Mononuclear cell (primary cell): ENCODE results near the gene SPINK2. TPM values are rescaled to one million over a fixed set of nuclear protein-coding genes. Genes with fewer than 3 reads are reported as not detected.

Experiments used
- H3K27me3 ChIP-seq: 2 replicates; pipeline ENCODE4 v1.6.0; 2011; ENCODE audit warnings: low read length, control low read depth; ENCODE audit not compliant: insufficient read depth
- H3K4me1 ChIP-seq: 2 replicates; pipeline ENCODE4 v1.5.1; 2011; ENCODE audit warnings: mild to moderate bottlenecking, low read length, control low read depth; ENCODE audit not compliant: insufficient read depth
- H3K4me3 ChIP-seq: 2 replicates; pipeline ENCODE4 v1.5.1; 2011; ENCODE audit warnings: mild to moderate bottlenecking, low read length, moderate library complexity
- H3K9me3 ChIP-seq: 2 replicates; pipeline ENCODE4 v1.5.1; 2011; ENCODE audit warnings: low read depth, mild to moderate bottlenecking, control low read depth, low read length
- total RNA-seq: library from RNA; depleted of rRNA; stranded (reverse); fragments of >200 nt; gene quantifications from one replicate; pipeline ENCODE4 v1.2.3, GENCODE V29; 2012

SPINK2 gene
- total RNA-seq, 1 donor = 2.1 TPM

- Histone ChIP-seq H3K27me3 (peaks cover 14% of the 10 kb centered on the region), H3K4me1 (peaks cover 9% of the 10 kb centered on the region), H3K4me3 (no peak overlapping the region), H3K9me3 (no peaks in the 10 kb centered on the region)
Observed at GRCh38 chr4:56823933-56824600, 2.6 kb upstream of the SPINK2 start.

- H3K27me3 ChIP-seq = peaks cover 14% of the 10 kb centered on the region
- no peaks in the 10 kb centered on the region for H3K9me3 ChIP-seq
- H3K4me1 ChIP-seq = peaks cover 24% of the 10 kb centered on the region
- no peak overlapping the region for H3K4me3 ChIP-seq
Observed at GRCh38 chr4:56818797-56819196, 2.7 kb downstream of the SPINK2 start.

- Histone ChIP-seq H3K4me3 (no peak overlapping the region), H3K4me1 (peaks cover 24% of the 10 kb centered on the region), H3K27me3 (peaks cover 14% of the 10 kb centered on the region), H3K9me3 (no peaks in the 10 kb centered on the region)
Observed at GRCh38 chr4:56817840-56818491, 3.5 kb downstream of the SPINK2 start.

- H3K4me3 ChIP-seq = no peak overlapping the region
- no peaks in the 10 kb centered on the region for H3K9me3 ChIP-seq
Observed at GRCh38 chr4:56806666-56807065, 14.8 kb downstream of the SPINK2 start.

GRCh38 chr4:56804551-56804950 is 16.9 kb downstream of the SPINK2 start:
- Histone ChIP-seq H3K9me3 (no peaks in the 10 kb centered on the region), H3K27me3 (no peaks in the 10 kb centered on the region), H3K4me1 (peaks cover 23% of the 10 kb centered on the region), H3K4me3 (no peak overlapping the region)

More at GRCh38 chr4:56806666-56807065, 14.8 kb downstream of the SPINK2 start:
- H3K27me3 ChIP-seq = no peaks in the 10 kb centered on the region
- peaks cover 23% of the 10 kb centered on the region for H3K4me1 ChIP-seq

GRCh38 chr4:56803471-56803870 is 18.0 kb downstream of the SPINK2 start:
- no peaks in the 10 kb centered on the region for H3K27me3 ChIP-seq
- no peaks in the 10 kb centered on the region for H3K9me3 ChIP-seq
- H3K4me1 ChIP-seq = peaks cover 27% of the 10 kb centered on the region
- H3K4me3 ChIP-seq = no peak overlapping the region

- peaks cover 25% of the 10 kb centered on the region for H3K4me1 ChIP-seq
- no peaks in the 10 kb centered on the region for H3K27me3 ChIP-seq
- H3K4me3 ChIP-seq = peak overlapping the region; percentile 59
- no peaks in the 10 kb centered on the region for H3K9me3 ChIP-seq
Observed at GRCh38 chr4:56799824-56800756, 21.4 kb downstream of the SPINK2 start.

- Histone ChIP-seq H3K4me3 (peak overlapping the region; percentile 59), H3K27me3 (no peaks in the 10 kb centered on the region), H3K9me3 (no peaks in the 10 kb centered on the region), H3K4me1 (peaks cover 17% of the 10 kb centered on the region)
Observed at GRCh38 chr4:56799161-56799759, 22.2 kb downstream of the SPINK2 start.

GRCh38 chr4:56796211-56796610 is 25.3 kb downstream of the SPINK2 start:
- Histone ChIP-seq H3K27me3 (no peaks in the 10 kb centered on the region), H3K4me3 (no peak overlapping the region), H3K9me3 (no peaks in the 10 kb centered on the region), H3K4me1 (peaks cover 3% of the 10 kb centered on the region)

GRCh38 chr4:56791316-56791715 is 30.2 kb downstream of the SPINK2 start:
- Histone ChIP-seq H3K9me3 (no peaks in the 10 kb centered on the region), H3K27me3 (no peaks in the 10 kb centered on the region), H3K4me3 (no peak overlapping the region), H3K4me1 (no peaks in the 10 kb centered on the region)

- H3K4me3 ChIP-seq = no peak overlapping the region
- H3K9me3 ChIP-seq = no peaks in the 10 kb centered on the region
- no peaks in the 10 kb centered on the region for H3K4me1 ChIP-seq
Observed at GRCh38 chr4:56790691-56791091, 30.8 kb downstream of the SPINK2 start.

GRCh38 chr4:56788081-56788480 is 33.4 kb downstream of the SPINK2 start:
- H3K4me3 ChIP-seq = no peak overlapping the region
- no peaks in the 10 kb centered on the region for H3K4me1 ChIP-seq
- H3K27me3 ChIP-seq = no peaks in the 10 kb centered on the region
- H3K9me3 ChIP-seq = no peaks in the 10 kb centered on the region

More at GRCh38 chr4:56790691-56791091, 30.8 kb downstream of the SPINK2 start:
- H3K27me3 ChIP-seq = no peaks in the 10 kb centered on the region

GRCh38 chr4:56787380-56787779 is 34.1 kb downstream of the SPINK2 start:
- Histone ChIP-seq H3K27me3 (no peaks in the 10 kb centered on the region), H3K9me3 (no peaks in the 10 kb centered on the region), H3K4me1 (no peaks in the 10 kb centered on the region), H3K4me3 (no peak overlapping the region)

GRCh38 chr4:56786955-56787354 is 34.5 kb downstream of the SPINK2 start:
- Histone ChIP-seq H3K4me1 (no peaks in the 10 kb centered on the region), H3K27me3 (no peaks in the 10 kb centered on the region), H3K4me3 (no peak overlapping the region), H3K9me3 (no peaks in the 10 kb centered on the region)

GRCh38 chr4:56783986-56784385 is 37.5 kb downstream of the SPINK2 start:
- no peaks in the 10 kb centered on the region for H3K9me3 ChIP-seq
- no peaks in the 10 kb centered on the region for H3K27me3 ChIP-seq
- H3K4me1 ChIP-seq = no peaks in the 10 kb centered on the region
- no peak overlapping the region for H3K4me3 ChIP-seq
